ENCODE data around the gene UHRF2.
"Not testable (repeated sequence)": the region's sequence is repeated elsewhere in the genome, so short reads cannot be mapped to it uniquely, and the experiment has no call there.

The UHRF2 gene

GRCh38 chr9:6498982-6499381, 86.0 kb downstream of the UHRF2 start:
- DNase-seq, result peak; percentile 36

- DNase-seq, result no peak
These were observed 88.7 kb downstream of the UHRF2 start for GRCh38 chr9:6501526-6502210.

- no peak for DNase-seq
These were observed 89.4 kb downstream of the UHRF2 start for GRCh38 chr9:6502399-6502798.

- DNase-seq, result no peak
These were observed 93.6 kb downstream of the UHRF2 start for GRCh38 chr9:6506571-6506970.

GRCh38 chr9:6512085-6512657, 99.2 kb downstream of the UHRF2 start:
- DNase-seq, result no peak

- DNase-seq, result no peak
These were observed 109.3 kb downstream of the UHRF2 start for GRCh38 chr9:6522263-6522662.

- peak; percentile 34 for DNase-seq
These were observed 112.5 kb downstream of the UHRF2 start for GRCh38 chr9:6525326-6526045.

- no peak for DNase-seq
These were observed 122.6 kb downstream of the UHRF2 start for GRCh38 chr9:6535594-6535993.

GRCh38 chr9:6538666-6539071, 125.7 kb downstream of the UHRF2 start:
- peak; percentile 9 for DNase-seq

GRCh38 chr9:6542617-6543016, 129.6 kb downstream of the UHRF2 start:
- DNase-seq, result not testable (repeated sequence)

- no peak for DNase-seq
These were observed 130.2 kb downstream of the UHRF2 start for GRCh38 chr9:6543204-6543603.

- DNase-seq, result no peak
These were observed 132.2 kb downstream of the UHRF2 start for GRCh38 chr9:6545017-6545691.

GRCh38 chr9:6549106-6549800, 136.3 kb downstream of the UHRF2 start:
- DNase-seq, result no peak

- no peak for DNase-seq
These were observed 138.1 kb downstream of the UHRF2 start for GRCh38 chr9:6551136-6551535.

GRCh38 chr9:6552033-6552432, 139.0 kb downstream of the UHRF2 start:
- DNase-seq, result peak; percentile 66

- peak; percentile 46 for DNase-seq
These were observed 139.6 kb downstream of the UHRF2 start for GRCh38 chr9:6552498-6553121.

GRCh38 chr9:6553866-6554265, 140.9 kb downstream of the UHRF2 start:
- no peak for DNase-seq

All from EL (cell line).